Activated naive CD4-positive, alpha-beta T cell treated with anti-CD3 and anti-CD28 coated beads, Interleukin-2, amount 50 U/mL, for 16 hours (primary cell): ENCODE results near the gene SHISA7.

Experiments used
- DNase-seq: peaks from one replicate; pipeline ENCODE4 v3.0.0-alpha.2; 2020

Gene SHISA7

DNA sequence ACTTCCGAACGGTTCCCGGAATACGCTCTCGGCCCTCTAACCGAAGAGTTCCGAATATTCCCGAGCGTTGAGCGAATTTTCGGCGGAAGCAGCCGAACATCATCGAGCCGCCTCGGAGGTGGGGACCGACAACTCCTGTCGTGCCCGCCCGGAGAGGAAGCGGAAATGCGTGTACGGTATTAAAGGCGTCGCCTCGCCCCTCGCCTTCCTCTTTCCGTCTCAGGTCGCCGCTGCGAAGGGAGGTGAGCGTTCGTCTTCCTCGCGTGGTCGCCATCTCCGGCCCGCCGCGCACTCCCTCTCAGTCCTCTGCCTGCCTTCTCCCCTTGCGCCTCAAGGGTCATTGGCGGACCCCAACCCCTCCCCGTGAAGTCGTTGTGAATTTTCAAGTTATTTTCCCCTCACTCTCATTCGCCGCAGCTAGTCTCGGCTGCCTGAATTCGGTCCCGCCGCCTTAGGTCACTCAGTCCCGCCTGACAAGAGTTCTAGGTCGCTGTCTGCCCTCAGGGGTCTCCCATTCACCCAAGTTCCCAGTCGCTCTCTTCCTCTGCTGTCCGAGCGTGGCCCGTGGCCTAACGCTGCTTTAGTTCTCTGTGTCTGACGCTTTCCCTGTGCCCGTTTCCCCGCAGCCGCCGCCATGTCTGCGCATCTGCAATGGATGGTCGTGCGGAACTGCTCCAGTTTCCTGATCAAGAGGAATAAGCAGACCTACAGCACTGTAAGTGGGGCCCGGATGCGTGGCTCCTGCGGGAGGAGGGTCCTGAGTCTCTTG, 57.2 kb downstream of the SHISA7 start, which contains the start of gene RPL28:
Gene RPL28, plus strand, starts transcription at position 209 of the 769 bp plus-strand sequence. Its CDS starts 426 bp downstream, at position 635.
- peak; percentile 98 for DNase-seq

DNA sequence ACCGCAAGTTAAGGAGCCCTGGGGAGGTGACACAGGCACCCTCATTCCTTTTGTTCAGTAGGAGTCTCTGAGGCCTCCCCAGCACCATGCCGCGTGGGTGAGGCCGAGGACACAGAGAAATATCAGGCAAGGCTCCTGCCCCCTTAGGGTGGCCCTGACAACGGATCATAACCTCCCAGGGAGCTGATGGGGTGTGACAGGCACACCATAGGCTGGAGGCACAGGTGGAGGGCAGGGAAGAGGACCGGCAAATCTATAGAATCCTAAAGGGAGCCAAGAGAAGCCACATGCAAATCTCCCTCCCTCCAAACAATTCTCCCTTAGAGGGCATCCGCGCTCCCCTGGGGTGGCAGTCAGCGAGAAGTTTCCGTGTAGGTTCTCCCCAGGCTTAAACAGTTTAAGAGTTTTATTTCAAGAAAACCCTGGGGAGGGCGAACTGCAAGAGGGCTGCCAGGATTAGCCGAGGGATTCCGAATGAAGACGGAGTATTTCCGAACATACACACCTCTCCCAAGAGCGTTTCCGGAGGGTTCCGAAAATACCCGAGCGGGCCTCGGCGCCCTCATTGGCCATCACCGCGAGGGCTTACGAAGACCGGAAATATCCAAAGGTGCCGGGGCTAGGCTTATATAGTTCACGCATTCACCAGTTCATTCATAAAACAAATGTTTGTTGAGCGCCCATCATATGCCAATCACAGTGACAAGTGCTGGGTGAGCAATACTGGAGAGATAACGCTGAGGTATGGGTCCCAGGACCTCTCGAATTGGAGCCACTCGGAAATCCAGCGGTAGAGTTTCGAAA, 58.0 kb downstream of the SHISA7 start:
- peak; percentile 97 for DNase-seq

GRCh38 chr19:55384131-55384919, 58.8 kb downstream of the SHISA7 start, which contains the start of gene TMEM238:
Gene TMEM238 (minus strand): TSS chr19:55384292. CDS start chr19:55384259, 33 bp downstream.
- DNase-seq, result peak; percentile 46

DNA sequence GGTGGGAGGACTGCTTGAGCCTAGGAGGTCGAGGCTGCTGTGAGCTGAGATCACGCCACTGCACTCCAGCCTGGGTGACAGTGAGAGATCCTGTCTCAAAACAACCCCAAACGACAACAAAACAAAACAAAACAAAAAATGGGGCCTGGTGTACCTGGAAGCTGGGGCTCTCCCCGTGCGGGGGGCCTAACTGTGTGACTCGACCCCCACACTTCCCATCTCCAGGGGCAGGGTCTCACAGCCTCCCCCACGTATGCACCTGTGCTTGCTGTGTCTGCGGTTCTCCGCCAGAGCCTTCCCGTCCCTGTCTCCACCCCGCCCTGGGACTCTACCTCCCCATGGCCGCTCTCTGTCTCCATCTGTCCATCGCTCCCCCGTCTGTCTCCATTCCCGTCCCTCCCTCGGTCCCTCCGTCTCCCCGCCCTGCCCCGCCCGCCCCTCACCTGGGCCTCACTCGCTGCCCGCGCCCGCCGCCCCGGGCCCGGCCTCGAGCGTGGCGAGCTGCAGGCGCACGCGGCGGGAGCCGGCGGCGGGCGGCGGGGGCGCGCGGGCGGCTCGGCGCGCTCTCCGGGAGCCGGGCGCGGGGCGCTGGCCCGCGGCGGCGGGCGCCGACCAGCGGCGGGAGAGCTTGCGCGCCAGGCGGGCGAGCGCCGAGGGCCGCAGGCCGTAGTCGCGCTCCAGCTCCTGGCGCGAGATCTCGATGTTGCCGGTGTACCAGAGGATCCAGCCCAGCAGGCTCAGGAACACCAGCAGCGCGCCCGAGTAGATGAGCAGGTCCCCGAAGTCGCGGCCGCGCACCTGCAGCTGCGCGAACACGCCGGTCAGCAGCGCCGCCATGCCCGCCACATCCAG, 59.6 kb downstream of the SHISA7 start:
- DNase-seq, result peak; percentile 57

- no peak for DNase-seq
Measured at GRCh38 chr19:55382522-55383054, 60.5 kb downstream of the SHISA7 start.

- no peak for DNase-seq
Measured at GRCh38 chr19:55382013-55382412, 61.1 kb downstream of the SHISA7 start.

DNA sequence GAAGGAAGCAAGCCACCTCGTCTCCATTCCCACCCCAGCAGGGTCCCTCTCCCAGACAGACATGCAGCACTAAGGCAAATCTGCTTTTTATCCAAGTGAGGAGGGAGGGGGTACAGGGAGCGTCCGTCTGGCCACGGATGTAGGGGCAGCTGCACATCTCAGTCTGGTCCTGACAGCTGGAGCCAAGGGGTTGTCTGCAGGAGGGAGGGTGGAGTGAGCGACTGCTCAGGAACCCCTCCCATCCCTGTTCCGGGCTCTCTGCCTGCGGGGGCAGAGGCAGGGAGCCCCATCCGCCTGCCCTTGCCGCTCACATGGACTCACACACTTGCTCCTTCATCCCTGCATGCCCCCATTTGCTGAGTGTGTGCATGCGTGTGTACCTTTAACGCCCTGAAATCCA, 63.9 kb downstream of the SHISA7 start:
- no peak for DNase-seq
